BJ (cell line): Measurements from ENCODE around the gene SHANK1. TPM values are rescaled to one million over a fixed set of nuclear protein-coding genes. Genes with fewer than 3 reads are reported as not detected.

Experiments
- polyA plus RNA-seq: library from polyadenylated mRNA; depleted of rRNA; stranded (reverse); fragments of >200 nt; gene quantifications from 2 replicates; pipeline ENCODE4 v1.2.3, GENCODE V29; 2011; rRNA removed

Gene SHANK1
- polyA plus RNA-seq, 1 experiment = 1.8 TPM

Other genes with a start within 250 kb of the SHANK1 start
- 71.8 and 89.1 TPM in 2 replicates for gene EMC10, start 243.3 kb downstream of the SHANK1 start, polyA plus RNA-seq
- 0.26 and 0.56 TPM in 2 replicates for gene GARIN5A, start 243.0 kb downstream of the SHANK1 start, polyA plus RNA-seq
- gene JOSD2, start 208.6 kb downstream of the SHANK1 start, polyA plus RNA-seq = 39.0 and 44.9 TPM in 2 replicates
- gene ASPDH, start 205.9 kb downstream of the SHANK1 start, polyA plus RNA-seq = not detected in 2 replicates
- 0.04 and 0.06 TPM in 2 replicates for gene LRRC4B, start 151.4 kb downstream of the SHANK1 start, polyA plus RNA-seq
- gene SYT3, start 79.9 kb downstream of the SHANK1 start, polyA plus RNA-seq = 0.11 TPM in 1 of 2 replicates, not detected in the other
- 0.47 and 0.59 TPM in 2 replicates for gene C19orf81, start 70.4 kb downstream of the SHANK1 start, polyA plus RNA-seq
- 82.0 and 136 TPM in 2 replicates for gene CLEC11A, start 3.6 kb upstream of the SHANK1 start, polyA plus RNA-seq
- gene GPR32, start 50.7 kb upstream of the SHANK1 start, polyA plus RNA-seq = not detected in 2 replicates
- gene ACP4, start 70.6 kb upstream of the SHANK1 start, polyA plus RNA-seq = not detected in 2 replicates
- 0.15 and 0.17 TPM in 2 replicates for gene KLK1, start 104.0 kb upstream of the SHANK1 start, polyA plus RNA-seq
- not detected in 2 replicates for gene KLK15, start 113.8 kb upstream of the SHANK1 start, polyA plus RNA-seq
- not detected in 2 replicates for gene KLK3, start 135.1 kb upstream of the SHANK1 start, polyA plus RNA-seq
- gene KLK2, start 153.6 kb upstream of the SHANK1 start, polyA plus RNA-seq = not detected in 2 replicates
- gene KLK4, start 191.6 kb upstream of the SHANK1 start, polyA plus RNA-seq = not detected in 2 replicates
- gene KLK5, start 233.2 kb upstream of the SHANK1 start, polyA plus RNA-seq = not detected in 2 replicates
- gene KLK6, start 249.8 kb upstream of the SHANK1 start, polyA plus RNA-seq = not detected in 2 replicates